Stimulated activated CD8-positive, alpha-beta memory T cell treated with anti-CD3 and anti-CD28 coated beads, Interleukin-7, amount 100 ng/mL, for 48 hours (primary cell): ENCODE results near the gene TNFAIP2.
"Not testable (repeated sequence)": the region's sequence is repeated elsewhere in the genome, so short reads cannot be mapped to it uniquely, and the experiment has no call there.

Experiments
- DNase-seq, 2 donors: peaks; one replicate each; pipeline ENCODE4 v3.0.0-alpha.2; 2020; ENCODE audit warnings: low read depth in 1 of 2; ENCODE audit errors: extremely low read depth in 1 of 2

The TNFAIP2 gene

DNA sequence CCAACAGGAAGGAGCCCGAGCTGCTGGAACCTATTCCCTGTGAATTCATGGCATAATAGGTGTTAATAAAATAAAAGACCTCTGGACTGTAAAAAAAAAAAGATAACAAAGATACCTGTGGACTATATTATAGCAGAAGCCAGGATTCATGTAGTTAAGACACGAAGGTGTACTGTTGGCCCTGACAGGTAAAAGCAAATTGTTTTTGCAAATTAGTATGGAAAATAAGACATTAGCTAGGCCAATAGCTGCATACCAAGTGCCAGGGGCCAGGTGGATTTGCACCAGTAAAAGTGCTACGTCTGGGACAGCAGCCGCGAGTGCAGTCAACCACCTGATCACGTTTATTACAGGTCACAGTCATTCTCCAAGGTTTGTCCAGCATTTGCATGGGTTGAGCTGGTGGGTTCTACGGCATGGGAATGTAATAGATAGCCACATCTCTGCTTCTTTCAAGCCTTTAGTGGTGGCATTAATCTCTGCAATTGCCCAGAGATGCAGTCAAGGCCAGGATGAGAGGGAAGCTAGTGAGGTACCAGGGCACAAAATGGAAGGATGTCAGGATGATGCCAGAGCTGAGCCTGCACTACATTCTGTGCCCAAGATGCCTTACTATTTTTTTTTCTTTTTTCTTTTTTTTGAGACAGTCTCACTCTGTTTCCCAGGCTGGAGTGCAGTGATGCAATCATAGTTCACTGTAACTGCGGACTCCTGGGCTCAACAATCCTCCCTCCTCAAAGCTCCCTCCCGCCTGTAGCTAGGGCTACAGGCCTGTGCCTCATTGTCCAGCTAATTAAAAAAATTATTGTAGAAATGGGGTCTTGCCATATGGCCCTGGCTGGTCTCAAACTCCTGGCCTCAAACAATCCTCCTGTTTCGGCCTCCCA, 26.3 kb downstream of the TNFAIP2 start:
- no peak for DNase-seq

- no peak for DNase-seq
Measured at GRCh38 chr14:103151270-103151945, 28.1 kb downstream of the TNFAIP2 start.

DNA sequence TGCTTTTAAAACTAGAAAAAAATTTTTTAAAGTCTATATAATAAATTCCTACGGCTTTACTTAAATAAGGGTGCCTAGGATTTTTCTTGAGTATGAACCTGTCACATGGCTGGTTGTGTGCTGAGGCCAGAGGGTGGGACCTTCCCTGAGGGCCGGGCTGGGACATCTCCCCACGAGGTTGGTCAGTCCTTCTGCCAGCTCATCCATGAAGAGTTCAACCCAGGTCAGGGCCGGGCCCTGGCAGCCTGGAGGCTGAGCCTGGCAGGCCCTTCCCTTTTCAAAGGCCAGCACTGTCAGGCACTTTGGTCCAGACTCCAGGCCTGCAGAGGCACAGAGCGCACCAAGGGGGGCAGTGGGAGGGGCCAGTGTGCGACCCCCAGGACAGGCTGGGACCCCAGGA, 31.7 kb downstream of the TNFAIP2 start:
- no peak for DNase-seq

GRCh38 chr14:103155416-103155815, 32.2 kb downstream of the TNFAIP2 start:
- DNase-seq: not testable (repeated sequence)

DNA sequence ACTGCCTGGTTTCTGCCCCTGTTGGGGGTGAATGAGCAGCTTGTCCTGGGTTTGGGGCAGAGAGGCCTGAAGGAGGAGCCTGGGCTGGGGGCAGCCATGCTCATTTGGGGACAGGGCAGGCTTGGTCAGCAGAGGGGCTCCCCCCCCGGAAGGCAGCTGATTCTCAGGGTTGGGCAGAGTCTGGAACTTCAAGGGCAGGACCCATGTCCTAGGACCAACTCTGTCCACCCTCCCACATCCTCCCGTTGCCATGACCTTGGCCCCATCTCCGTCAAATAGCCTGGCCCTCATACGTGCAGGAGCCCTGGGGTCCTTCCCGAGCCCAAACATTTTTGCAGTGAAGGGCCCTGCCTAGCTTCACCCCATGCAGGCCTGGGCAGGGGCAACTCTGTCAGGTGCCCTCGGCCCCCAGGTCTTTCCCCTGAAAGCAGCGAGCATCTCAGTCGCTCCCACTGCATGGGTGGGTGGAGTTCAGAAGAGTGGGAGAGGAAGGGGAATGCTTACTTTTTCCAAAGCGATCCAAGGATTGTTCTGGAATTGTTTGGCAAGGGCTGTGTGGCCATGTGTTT, 32.6 kb downstream of the TNFAIP2 start:
- no peak for DNase-seq

DNA sequence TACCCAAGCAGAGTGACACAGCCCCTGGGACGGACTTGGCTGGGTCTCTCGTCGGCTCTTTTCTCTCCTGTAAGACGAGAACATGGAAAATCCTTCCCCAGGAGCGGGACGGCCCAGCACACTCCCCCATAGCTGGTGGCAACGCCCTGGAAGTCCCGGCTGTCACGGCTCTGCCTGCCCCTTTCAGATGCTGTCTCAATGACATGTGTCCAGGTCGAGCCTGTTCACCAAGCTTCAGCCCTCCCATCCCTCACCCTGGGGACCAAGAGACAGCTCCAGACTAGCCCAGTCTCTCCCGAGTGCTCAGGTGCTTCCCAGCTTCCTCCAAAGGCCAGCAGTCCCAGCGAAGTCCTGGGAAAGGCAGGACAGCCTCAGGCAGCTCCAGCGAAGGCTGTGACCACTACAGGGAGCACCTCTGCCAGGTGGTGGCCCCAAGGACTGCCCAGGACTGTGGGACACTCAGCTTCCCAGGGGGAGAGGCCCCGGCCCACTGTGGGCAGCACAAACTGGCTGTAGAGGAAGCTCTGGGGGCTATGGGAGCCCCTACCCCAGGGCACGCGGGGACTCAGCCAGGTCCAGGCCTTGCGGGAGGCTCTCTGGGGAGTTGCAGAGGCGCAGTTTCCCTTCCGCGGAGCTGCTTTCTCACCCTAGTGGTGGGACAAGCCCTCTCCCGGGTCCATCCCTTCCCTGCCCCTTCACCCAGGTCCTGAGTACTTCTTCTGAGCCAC, 33.6 kb downstream of the TNFAIP2 start:
- DNase-seq: no peak

GRCh38 chr14:103157969-103158368, 34.7 kb downstream of the TNFAIP2 start:
- no peak for DNase-seq

DNA sequence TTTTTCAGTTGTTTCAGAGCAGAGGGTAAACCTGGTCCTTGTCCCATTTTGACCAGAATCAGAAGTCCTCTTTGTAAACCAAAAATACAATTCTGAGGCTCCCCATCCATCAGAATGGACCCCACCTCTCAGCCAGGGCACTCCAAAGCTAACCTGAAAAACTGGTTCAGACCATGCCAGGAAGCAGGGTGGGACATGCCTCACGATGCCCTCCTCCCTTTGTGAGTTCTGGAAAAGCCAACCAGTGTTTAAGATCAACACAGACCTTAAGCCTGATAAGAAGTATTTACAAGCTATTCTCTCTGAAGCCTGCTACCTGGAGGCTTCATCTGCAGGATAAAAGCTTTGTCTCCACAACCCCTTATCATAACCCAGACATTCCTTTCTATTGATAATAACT, 35.4 kb downstream of the TNFAIP2 start:
- DNase-seq: no peak

DNA sequence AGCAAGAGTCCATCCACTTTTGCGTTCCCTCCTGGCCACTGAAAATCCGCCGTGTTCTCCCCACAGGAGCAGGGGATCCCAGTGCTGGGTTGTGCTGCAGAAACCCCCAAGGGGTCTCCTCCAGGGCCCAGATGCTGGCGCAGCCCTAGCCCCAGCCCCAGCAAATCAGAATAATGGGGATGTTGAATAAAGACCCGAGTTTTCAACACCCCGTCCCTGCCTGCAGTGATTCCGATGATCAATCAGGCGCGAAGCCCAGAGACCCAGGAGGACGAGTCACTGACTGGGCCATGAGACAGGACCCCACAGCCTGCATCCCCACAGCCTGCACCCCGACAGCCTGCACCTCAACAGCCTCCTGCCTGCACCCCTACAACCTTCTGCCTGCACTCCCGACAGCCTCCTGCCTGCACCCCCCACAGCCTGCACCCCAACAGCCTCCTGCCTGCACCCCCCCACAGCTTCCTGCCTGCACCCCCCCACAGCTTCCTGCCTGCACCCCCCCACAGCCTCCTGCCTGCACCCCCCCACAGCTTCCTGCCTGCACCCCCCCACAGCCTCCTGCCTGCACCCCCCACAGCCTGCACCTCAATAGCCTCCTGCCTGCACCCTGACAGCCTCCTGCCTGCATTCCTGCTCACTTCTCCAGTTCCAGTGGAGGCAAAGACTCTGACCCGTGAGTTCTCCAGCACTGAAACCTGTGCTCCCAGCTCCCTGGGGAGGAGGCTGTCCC, 37.2 kb downstream of the TNFAIP2 start:
- no peak for DNase-seq

DNA sequence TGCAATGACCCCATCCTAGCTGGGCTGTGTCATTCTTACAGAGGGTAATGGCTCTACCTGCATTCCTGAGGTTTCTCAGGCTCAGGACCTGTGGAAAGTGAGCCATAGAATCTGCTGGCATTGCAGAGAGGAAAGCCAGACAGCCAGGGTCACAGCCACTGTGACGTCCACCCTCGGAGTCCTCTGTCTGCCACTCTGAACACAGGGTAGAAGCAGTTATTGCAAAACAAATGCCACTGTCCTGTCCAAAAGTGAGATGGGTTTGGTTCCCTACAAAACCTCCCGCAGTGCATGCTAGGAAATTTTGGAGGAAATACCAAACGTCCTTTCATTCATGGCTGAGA, 37.8 kb downstream of the TNFAIP2 start:
- no peak for DNase-seq

GRCh38 chr14:103163199-103163598, 39.9 kb downstream of the TNFAIP2 start:
- DNase-seq: no peak

- no peak for DNase-seq
Measured at GRCh38 chr14:103164006-103164405, 40.7 kb downstream of the TNFAIP2 start.

DNA sequence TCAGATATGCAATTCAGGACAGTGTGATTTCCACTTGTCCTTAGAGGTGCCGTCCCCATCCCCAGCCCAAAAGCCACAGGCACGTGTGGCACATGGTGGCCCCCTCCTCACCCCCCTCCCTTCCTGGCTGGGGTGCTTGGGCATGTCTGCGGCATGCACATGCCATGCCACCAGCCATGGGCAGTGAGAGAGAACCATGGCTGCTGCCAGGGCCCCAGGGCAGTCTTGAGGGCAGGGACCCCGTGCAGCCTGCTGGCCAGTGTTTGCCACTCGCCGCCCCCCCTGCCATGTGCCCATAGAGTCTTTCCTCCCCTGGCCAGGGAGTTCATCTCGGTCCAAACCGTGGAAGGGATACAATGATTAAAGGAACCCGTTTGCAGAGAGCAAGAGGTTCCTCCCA, 41.5 kb downstream of the TNFAIP2 start:
- DNase-seq: no peak

DNA sequence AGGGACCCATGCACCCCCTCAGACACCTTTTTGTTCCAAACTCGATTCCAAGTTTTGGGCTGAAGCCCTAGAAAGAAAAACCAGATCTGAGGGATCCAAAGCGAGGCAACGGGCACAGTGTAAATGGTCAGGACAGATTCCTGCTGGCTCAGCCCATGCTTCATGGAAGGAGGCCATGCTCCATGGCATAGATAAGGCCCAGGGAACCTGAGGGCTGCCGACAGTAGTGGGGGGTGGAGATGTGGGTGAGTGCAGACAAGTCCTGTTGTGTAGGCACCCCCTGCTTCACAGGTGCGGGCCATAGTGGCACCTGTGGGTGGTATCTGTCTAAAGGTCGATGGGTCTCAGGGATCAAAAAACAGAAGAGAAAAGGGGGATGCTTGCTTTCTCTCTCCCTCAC, 42.1 kb downstream of the TNFAIP2 start:
- DNase-seq: no peak

GRCh38 chr14:103169954-103170353, 46.7 kb downstream of the TNFAIP2 start:
- DNase-seq: no peak

DNA sequence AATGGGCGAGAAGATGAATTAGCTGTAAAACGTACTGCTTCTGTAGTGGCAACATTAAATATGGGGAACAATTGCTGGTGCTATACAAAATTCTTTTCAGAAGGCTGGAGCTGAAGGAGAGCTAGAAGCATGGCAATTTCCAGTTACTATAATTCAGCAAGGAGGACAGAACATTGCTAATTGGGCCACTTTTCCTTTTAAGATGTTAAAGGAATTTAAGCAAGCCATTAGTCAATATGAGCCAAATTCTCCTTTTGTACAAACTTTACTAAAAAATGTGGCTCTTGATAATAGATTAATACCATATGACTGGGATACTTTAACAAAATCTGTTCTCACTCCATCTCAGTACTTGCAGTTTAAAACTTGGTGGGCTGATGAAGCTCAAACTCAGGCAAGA, 47.9 kb downstream of the TNFAIP2 start:
- DNase-seq: not testable (repeated sequence)

GRCh38 chr14:103172921-103173320, 49.7 kb downstream of the TNFAIP2 start:
- DNase-seq: no peak

DNA sequence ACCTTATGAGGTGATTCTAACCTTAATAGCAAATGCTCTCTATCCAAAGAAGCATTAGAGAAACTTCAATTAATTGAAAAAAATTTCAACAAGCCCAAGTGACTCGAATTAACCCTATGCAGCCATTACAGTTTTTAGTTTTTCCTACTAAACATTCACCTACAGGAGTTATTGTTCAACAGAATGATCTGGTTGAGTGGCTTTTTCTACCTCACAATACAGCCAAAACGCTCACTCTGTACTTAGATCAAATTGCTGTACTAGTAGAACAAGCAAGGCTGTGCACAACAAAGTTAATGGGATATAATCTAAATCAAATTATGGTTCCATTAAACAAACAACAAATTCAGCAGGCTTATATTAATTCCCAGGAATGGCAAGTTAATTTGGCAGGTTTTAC, 50.6 kb downstream of the TNFAIP2 start:
- not testable (repeated sequence) for DNase-seq

DNA sequence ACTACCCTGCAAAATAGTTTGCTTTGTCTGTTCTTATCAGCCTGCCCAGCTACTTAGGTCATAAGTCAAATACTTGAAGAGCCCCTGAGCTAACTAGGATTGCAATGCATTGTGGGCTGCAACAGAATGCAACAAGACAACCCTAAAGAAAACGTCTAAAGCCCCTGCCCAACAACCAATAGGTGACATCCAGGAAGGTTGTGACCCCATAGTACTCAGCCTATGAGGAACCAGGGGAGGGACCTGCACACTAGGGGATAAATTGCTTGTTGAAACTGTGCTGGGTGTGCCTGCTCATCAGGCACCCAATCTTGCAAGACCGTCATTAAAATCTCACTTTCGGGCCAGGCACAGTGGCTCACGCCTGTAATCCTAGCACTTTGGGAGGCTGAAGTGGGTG, 52.9 kb downstream of the TNFAIP2 start:
- DNase-seq: not testable (repeated sequence)

DNA sequence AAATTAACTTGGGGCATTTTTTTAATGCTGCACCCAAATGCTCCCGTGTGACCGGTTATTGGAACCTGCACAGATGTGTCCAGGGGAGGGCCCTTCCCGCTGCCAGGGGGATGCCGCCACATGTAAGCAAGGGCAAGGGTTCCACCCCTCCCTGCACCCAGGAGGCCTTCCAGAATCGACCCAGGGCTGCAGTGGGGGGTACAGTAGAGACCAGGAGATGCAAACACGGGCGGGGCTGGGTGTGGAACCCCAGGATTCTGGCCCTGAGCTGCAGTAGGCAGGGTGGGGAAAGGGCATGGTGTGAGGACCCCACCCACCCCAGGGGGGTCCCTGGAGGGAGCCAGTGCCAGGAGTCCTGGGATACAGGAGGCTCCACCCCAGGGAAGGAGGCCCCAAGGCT, 54.1 kb downstream of the TNFAIP2 start:
- no peak for DNase-seq

- DNase-seq: no peak
Measured at GRCh38 chr14:103178521-103178920, 55.3 kb downstream of the TNFAIP2 start.
